ENCODE results near the gene PPP2R1B.
"Not testable (repeated sequence)": the region's sequence is repeated elsewhere in the genome, so short reads cannot be mapped to it uniquely, and the experiment has no call there.

Gene PPP2R1B

DNA sequence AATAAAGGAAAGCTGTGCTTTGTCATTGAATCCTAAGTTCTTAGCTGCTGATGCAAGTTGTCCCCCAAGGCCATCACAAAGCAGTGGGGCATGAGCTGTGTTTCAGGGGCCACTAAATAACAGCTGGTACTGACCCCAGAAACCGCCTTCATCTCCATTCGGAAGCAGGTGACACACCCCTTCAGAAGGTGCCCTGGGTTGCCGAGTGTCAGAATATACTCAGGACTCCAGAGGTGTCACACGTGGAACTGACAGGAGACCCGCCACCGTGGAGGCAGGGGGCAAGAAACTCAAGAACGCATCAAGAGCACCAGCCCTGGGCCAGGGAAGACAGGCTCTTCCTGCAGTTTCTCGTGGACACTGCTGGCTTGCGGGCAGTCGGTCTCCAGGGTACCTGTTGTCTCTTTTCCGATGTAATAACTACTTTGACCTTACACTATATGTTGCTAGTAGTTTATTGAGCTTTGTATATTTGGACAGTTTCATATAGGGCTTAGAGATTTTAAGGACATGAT lies 41.5 kb downstream of the PPP2R1B start:
- no peak for DNase-seq

DNA sequence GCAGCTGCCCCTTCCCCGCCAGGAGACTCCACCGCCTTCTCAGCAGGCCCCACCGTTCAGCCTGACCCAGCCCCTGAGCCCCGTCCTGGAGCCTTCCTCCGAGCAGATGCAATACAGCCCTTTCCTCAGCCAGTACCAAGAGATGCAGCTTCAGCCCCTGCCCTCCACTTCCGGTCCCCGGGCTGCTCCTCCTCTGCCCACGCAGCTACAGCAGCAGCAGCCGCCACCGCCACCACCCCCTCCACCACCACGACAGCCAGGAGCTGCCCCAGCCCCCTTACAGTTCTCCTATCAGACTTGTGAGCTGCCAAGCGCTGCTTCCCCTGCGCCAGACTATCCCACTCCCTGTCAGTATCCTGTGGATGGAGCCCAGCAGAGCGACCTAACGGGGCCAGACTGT lies 42.6 kb downstream of the PPP2R1B start:
- DNase-seq, result no peak

DNA sequence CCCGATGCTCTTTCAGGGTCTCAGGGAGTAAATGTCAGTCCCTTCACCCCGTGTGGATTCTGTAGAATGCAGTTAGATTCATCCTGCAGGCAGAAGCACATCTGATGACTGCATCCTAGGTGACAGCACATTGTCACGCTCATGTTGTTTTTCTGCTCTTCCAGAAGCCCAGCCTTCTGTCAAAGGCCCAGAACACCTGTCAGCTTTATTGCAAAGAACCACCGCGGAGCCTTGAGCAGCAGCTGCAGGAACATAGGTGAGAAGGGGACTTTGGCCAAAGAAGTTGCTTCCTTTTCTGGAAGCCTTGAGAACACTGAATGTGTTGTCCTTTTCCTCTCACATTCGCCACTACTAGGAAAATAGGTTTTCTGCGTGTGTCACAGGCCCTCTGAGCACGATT lies 43.7 kb downstream of the PPP2R1B start:
- no peak for DNase-seq

DNA sequence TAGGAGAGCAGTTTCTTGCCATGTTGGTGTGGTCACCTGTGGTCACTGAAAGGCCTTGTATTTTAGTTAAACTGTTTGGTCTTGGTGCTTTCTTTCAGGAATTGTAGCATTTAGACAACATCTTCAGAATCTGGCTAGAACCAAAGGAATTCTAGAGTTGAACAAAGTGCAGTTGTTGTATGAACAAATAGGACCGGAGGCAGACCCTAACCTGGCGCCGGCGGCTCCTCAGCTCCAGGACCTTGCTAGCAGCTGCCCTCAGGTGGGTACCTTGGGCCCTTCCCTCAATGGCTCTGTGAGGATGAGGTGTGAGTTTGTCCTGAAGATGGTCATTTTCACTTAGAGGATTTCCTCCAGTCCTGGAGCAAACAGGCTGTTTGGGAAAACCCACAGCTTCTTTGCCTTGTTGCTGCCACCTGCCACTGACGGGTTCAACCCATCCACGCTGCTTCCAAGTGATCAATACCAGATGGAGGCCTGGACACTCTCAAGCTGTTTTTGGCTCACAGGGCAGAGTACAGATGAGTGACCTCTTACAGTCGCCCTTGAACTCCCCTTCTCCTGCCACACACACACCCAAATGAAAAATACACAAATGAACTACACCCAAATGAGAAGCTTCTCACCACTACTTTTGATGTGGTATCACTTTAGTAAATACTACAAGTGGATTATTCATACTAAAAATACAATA lies 45.2 kb downstream of the PPP2R1B start:
- DNase-seq, result no peak

DNA sequence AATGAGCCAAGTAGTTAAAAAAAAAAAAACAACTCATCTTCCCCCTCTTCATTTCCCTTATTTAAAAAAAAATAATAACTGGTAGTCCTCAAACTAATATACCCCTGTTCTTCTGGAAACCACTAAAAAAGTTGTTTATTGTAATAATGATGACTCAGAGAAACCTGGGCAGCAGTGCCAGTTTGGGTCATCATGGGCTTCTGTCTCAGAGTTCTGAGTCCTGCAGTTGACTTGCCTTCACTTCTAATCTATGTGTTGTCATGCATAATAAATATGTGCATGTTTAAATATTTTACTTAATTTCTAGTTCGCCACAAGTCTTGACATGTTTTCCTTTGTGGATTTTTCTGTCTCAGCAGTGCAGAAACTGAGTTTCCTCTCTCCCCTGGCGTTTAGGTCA lies 46.8 kb downstream of the PPP2R1B start:
- DNase-seq, result no peak

DNA sequence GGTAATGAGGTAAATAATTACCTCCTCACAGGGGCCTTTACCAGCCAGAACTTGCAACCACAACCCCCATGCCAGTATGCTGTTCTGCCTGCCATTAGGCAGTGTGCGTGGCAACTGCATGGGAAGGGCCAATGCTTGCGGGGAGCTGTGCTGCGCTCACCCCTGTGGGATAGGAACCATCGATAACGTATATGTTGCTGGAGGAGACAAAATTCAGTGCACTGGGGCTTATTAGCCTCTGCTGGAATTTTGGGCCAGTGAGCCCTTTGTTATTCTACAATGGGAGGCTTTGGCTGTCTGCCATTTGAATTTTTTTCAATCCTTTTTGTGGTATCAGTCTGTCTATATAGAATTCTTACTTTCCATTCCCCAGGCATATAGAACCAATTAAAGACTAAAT lies 47.3 kb downstream of the PPP2R1B start:
- DNase-seq, result no peak

DNA sequence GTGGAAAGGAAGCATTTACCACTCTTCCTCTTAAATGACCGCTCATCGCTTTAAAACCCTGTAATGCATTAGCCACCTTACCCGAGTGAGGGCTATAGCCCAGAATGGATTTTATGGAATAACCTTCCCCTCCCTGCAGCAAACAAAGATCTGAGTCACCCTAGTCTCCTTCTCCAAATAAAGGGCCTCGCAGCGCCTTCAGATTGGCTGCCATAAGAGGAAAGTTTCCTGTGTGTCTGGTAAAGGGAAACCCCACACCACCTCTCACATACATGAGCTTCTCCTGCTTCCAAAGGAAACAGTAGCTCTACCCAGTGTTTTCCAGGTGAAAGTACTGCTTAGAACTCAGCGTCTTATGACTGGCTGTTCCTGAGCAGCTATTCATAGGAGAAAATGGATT lies 47.8 kb downstream of the PPP2R1B start:
- DNase-seq, result no peak

DNA sequence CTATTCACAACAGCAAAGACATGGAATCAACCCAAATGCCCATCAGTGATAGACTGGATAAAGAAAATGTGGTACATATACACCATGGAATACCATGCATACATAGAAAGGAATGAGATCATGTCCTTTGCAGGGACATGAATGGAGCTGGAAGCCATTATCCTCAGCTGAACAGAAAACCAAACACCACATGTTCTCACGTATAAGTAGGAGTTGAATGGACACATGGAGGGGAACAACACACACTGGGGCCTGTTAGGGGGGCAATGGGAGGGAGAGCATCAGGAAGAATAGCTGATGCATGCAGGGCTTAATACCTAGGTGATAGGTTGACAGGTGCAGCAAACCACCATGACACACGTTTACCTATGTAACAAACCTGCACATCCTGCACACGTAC lies 48.5 kb downstream of the PPP2R1B start:
- DNase-seq, result not testable (repeated sequence)

DNA sequence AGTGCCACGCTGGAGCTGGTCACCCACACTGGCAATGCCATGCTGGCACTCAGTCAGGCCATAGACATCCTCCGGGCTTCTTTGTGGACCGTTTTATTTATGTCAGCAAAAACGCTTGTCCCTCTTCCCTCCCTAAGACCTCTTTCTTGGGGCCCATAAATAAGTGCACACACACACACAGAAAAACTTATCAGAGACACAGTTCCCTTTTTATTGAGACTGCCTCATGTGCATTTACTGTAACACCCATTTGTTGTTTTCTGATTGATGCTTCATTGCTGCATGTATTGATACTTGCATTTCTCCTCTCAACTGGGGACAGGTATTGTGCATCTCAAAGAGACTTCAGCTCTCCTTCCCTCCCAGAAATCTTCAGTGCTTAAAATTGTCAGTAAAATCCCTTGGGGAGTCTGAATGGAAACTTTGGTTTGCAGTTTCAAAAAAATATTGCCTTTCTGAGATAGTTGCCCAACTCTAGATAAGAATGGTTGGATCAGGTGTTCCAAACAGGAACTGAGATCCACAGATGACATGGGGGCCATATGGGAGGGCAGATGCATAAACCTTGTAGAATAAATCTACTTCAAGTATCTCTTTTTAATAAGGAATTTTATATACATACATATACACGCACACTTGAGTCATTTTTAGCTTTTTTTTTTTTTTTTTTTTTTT lies 50.9 kb downstream of the PPP2R1B start:
- no peak for DNase-seq

DNA sequence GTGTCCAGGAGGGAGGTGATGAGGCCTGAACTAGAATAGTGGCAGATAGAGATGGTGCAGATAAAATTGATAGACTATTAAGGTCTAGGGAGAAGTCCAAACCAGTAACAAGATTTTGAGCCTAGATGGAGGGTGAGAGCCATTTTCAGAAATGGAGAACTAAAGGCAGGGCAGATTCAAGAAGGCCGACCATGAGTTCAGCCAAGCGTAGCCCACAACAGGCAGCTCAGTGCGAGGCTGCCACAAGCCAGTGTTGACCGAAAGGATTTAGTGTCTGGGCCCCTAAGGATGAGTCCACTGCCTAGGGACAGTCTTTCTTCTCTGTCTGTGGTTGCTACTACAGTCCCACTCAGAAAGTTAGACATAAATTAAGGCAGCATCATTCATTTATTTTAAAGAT lies 51.7 kb downstream of the PPP2R1B start:
- DNase-seq, result no peak

DNA sequence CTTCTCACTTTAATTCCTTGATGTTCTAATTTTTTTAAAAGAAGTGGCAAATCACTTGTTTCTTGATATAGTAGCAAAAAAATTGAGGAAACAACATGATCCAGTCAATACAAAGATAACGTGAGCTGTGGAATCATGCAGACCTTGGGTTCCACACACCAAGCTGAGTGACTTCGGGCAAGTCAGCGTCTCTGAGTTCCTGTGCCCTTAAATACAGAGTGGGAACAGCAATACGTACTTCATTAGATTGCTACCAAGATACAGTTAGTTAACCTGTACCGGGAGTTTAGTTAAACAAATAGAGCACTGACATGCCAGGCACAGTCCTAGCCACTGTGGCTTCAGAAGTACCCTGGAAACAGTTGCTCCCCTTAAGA lies 58.5 kb downstream of the PPP2R1B start:
- no peak for DNase-seq

DNA sequence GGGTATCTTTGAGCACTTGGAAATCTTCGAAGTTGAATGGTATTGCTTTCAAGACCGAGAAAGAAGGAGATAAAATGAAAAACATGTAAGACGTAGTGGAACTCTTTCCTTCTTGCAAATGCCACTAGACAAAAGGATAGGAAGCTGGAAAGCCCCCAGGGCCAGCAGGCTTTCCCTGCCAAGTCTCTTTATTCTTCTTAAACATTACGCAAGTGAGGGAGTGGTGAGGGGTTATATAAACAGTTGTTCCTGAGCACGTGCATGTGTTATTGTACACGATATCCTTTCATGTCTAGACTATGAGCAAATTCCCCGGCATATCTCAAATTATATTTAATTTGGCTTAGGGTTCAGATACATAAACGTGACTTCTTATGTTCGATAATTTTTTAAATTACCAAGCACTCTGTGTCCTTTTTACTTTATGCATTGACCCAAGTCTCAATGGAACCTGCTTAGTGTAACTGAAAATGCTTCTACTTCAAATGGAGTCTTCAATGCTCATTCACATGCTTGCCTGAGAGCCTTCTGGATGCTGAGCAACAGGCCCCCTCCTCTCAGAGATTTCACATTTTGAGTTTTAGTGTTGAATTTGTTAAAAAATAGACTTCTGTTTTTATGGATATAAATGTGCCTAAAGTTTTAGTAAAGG lies 59.0 kb downstream of the PPP2R1B start:
- no peak for DNase-seq

DNA sequence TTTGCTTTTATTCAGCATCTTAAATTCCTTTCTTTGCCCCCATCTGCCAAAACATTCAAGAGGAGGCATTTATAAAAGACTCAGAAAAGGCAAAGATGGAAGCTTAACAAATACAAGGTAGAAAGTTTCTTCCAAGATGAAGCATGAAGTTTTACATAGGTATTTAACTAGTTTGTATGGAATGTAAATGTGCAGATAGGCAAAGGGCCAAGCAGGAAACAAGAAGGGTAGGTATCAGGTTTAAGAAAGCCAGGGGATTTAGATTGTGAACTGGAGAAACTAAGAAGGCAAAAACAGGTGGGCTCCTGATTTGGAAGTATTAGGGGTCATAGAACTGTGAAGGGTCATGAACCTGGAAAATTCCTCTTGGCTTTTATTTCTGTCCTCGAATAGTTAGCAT lies 62.6 kb downstream of the PPP2R1B start:
- DNase-seq, result no peak

DNA sequence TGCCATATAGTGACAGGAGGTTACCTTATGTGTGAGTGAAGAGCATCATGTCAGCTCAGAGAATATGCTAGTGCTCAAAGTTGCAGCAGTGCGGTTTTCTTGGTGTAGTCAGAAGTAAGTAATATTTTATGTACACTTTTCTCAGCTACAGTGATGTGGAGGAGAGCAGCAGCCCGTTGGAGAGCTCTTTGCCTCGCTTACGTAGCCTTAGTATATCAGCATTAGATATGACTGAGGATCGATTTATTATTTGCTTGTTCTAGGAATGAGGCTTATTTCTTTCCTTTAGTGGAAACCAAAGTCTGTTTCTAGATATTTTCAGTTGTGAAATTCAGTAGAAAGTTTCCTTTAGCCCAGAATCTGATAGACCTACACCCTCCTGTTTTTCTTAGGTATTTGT lies 63.6 kb downstream of the PPP2R1B start:
- DNase-seq, result no peak

DNA sequence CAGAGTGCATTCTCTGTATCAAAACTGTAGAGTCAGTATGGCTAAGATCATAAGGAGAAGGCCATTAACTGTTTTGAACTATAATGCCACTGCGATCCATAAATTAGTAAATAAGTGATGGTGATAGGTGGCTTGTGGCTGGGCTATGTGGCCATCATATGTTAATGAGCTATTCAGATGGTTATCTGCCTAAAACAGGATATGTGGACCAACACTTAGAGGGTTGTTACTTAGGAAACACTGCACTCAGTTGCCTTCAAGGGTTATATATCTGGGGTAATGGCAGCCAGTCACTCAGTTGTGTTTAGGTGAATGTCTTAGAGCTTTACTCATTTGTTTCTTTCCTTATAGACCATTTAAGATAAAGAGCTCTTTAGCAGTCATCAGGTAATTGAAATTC lies 66.0 kb downstream of the PPP2R1B start:
- DNase-seq, result no peak

DNA sequence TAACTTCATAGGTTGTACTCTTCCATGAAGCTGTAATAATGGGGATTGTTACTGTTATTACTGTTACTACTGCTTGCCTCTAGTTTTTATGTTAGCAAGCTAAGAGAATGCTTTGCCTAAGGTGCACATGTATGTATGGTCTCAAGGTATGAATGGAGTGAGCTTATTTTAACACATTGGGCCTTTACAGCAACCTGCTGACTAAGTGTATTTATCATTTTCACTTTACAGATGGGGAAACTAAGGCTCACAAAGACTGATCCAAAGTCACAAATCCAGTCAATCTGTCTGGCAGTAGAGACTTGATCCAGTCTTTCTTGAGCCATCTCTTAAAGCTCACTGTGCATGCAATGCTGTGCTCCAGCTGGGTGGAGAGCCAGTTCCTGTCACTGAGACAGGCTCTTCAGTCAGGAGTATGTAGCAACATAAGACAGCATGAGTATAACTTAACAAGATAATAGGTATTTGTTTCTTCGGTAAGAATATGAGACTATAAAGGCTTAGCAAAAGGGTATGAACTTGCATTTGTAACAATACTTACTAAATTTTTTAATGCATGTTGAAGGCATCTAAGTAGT lies 66.5 kb downstream of the PPP2R1B start:
- DNase-seq, result no peak

DNA sequence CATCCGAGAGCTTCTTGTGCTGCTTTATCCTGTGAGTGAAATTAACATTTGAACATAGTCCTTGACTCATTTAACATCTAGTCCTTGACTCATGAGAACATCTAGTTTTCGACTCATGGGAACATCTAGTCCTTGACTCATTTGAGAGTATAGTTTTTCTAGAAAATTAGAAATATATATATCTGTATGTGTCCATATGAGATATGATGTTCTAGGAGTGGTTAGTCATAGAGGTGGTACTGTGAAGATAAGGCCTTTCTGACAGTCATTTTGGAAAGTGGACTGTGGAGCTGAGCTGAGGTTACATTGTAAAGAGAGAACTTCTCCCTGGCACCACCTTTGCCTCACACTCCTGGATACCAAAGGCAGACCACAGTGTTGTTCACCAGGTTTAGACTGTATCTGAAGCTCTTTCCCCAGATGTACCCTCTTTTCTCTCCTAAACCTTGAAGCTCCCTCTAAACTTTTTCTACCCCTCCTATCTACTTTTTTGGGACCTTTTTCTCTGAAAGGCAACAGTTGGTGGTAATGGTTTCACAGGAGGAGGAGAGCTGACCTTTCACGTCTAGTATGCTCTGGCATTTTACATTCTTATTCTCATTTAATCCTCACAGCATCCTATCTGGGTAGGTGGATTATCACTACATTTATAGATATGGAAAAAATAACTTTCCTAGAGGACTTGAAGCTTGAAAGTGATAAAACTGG lies 67.2 kb downstream of the PPP2R1B start:
- DNase-seq, result no peak

DNA sequence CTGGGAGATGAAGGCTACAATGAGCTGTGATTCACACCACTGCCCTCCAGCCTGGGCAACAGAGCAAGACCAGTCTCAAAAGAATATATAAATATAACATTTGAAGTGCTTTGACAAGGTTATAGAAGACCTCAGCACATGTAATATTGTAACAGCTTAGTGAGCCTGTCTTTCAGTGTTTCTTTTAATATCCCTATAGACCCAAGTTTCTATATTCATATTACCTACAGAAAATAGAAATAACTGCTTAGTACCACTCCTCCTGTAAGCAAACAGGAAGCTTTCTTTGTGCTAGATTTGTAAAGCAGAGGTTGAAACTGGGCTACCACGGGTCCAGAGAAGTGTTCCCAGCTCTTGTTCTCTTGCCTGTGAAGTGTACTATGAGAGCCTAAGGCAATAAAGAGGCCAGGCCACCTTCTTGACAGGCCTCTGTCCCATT lies 68.2 kb downstream of the PPP2R1B start:
- no peak for DNase-seq

DNA sequence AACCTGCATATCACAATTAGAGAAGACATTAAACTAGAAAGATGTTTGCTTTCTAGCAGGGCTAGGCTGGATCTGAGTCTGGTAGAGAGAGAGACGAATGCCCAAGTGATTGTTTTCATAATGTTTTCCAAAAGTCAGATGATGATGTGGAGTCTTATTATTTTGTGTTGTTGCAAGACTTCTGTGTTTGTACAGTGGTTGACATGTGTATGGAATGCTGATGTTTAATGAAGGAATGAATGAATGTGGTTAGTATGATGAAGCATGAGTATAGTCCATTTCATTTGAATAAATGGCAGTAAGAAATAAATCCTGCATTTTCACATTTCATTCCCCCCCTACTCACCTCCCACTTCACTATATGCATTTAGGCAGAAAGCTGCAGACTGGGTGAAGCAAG lies 69.6 kb downstream of the PPP2R1B start:
- no peak for DNase-seq

DNA sequence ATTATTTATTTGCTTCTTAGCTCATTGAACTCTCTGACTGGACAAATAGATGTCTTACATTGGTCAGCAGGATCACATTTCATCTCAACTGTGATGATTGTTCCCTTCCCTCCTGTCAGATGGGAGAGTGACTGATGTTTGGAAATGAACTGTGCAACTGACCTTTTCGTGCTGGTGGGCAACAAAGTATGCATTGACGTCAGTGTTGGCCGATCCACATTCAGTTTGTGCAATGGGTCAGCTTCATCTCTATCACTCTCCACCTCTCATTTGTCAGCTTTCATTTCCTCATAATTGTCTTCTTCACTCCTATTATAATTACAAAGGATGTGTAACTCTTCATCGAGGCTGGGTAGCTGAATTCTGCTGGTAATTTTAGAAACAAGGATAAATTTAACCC lies 71.3 kb downstream of the PPP2R1B start:
- no peak for DNase-seq

DNA sequence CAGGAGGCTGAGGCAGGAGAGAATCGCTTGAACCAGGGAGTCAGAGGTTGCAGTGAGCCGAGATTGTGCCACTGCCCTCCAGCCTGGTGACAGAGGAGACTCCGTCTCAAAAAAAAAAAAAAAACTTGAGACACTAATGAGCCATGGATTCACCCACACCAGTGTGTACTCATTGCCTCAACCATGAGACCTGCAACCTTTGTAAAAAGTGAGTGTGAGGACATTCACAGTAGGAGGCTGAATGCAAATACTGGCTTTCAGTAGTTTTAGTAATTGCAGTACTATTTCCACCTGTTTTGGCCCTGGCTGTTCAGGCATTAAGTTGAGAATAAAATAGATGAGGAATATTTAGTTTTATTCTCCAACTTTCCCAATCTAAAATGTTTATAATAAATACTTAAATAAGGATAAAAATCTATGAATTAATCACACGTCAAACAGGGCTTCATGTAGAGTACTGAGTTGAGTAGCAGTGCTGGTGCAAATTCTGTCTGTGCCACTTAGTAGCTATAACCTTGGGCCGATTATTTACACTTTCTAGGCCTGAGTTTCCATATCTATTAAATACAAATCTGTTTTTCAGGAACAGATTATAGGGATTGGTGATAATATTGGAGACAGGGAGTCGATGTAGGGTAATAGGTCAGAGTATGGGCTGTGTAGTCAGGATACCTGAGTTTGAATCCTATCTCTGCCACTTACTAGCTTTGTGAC lies 72.8 kb downstream of the PPP2R1B start:
- no peak for DNase-seq

DNA sequence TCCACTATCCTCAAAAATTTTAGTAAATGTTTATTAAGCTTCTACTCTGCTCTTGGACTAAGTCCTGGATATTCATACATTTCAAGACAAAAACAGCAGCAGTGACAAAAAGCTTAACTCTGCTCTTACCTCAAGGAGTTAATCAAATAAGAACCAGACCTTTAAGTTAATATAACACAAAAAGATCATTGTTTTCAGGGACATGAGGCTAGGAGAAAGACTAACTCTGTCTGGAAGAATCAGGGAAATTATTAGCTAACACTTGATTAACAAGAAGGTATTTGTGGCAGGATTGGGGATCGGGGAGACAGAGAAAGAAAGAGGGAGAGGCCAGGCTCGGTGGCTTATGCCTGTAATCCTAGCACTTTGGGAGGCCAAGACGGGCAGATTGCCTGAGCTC lies 74.4 kb downstream of the PPP2R1B start:
- no peak for DNase-seq

DNA sequence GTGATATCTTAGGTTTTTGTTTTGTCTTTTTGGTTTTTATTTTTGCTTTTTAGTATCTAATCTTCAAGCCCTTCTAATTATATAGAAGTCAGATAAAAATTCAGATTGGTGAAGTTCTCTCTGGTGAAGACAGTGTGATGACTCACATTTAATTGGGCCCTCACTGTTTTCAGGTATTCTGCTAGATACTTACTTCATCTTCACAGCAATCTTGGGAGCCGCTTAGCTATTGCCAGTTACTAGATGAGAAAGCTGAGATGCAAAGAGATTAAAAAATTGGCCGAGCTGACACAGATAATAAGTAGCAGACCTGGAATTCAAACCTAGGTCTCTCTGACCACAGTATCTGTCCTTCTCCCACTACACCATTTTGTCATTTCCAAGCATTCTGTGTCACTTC lies 75.0 kb downstream of the PPP2R1B start:
- no peak for DNase-seq

Data from KG1 (cell line).